Calu3 (cell line): ENCODE measurements around the gene SLC23A1. TPM values are rescaled to one million over a fixed set of nuclear protein-coding genes. Genes with fewer than 3 reads are reported as not detected.
A peak's percentile ranks its signal among the peaks of the same experiment; 100 is the strongest.

Experiments used
- BruUV-seq: library from RNA; stranded (reverse); fragments of 400-500 nt; replicated peaks from 2 replicates; lab custom pipeline; 2021; lab: Mats Ljungman, UMichigan
- CTCF ChIA-PET: fragments of 300-600 bp; sonication (Branson Sonifier 250); formaldehyde crosslinking; loops from one replicate; lab custom pipeline; 2022; ENCODE audit warnings: antibody characterized with exemption; lab: Charles Lee
- DNase-seq: peaks from one replicate; pipeline ENCODE4 v3.0.0; 2022
- H3K27ac Mint-ChIP-seq: one replicate; pipeline ENCODE4 v1.8.0; 2022; ENCODE audit warnings: mixed read lengths; ENCODE audit not compliant: unreplicated experiment
- H3K27me3 Mint-ChIP-seq: one replicate; pipeline ENCODE4 v1.8.0; 2022; ENCODE audit warnings: mixed read lengths; ENCODE audit not compliant: unreplicated experiment
- H3K36me3 Mint-ChIP-seq: one replicate; pipeline ENCODE4 v1.8.0; 2022; ENCODE audit warnings: mild to moderate bottlenecking, moderate library complexity, mixed read lengths; ENCODE audit not compliant: insufficient read depth, unreplicated experiment
- H3K4me1 Mint-ChIP-seq: one replicate; pipeline ENCODE4 v1.8.0; 2022; ENCODE audit warnings: mild to moderate bottlenecking, low read depth, mixed read lengths; ENCODE audit not compliant: unreplicated experiment
- H3K4me3 Mint-ChIP-seq: one replicate; pipeline ENCODE4 v1.8.0; 2022; ENCODE audit warnings: mild to moderate bottlenecking, low read depth, moderate library complexity, mixed read lengths; ENCODE audit not compliant: unreplicated experiment
- H3K9me3 Mint-ChIP-seq: one replicate; pipeline ENCODE4 v1.8.0; 2022; ENCODE audit warnings: low read depth, mixed read lengths; ENCODE audit not compliant: unreplicated experiment
- intact Hi-C: fragments of 100-400 bp; cut with micrococcal nuclease; formaldehyde crosslinking; loops from one replicate; pipeline ENCODE4 v1.10.0; 2022; ENCODE audit not compliant: unreplicated experiment
- total RNA-seq: library from RNA; stranded (reverse); gene quantifications from 2 replicates; pipeline ENCODE4 v1.2.3, GENCODE V29; 2022
- TF ChIP-seq, protein P1 (sequence below): fragments of 200-600 bp; IDR thresholded peaks from one replicate; pipeline ENCODE4 v1.8.0; 2022; ENCODE audit warnings: antibody characterized with exemption; ENCODE audit not compliant: unreplicated experiment

The SLC23A1 gene
- total RNA-seq, 1 experiment from 2014 or later = 0.80 TPM

DNA sequence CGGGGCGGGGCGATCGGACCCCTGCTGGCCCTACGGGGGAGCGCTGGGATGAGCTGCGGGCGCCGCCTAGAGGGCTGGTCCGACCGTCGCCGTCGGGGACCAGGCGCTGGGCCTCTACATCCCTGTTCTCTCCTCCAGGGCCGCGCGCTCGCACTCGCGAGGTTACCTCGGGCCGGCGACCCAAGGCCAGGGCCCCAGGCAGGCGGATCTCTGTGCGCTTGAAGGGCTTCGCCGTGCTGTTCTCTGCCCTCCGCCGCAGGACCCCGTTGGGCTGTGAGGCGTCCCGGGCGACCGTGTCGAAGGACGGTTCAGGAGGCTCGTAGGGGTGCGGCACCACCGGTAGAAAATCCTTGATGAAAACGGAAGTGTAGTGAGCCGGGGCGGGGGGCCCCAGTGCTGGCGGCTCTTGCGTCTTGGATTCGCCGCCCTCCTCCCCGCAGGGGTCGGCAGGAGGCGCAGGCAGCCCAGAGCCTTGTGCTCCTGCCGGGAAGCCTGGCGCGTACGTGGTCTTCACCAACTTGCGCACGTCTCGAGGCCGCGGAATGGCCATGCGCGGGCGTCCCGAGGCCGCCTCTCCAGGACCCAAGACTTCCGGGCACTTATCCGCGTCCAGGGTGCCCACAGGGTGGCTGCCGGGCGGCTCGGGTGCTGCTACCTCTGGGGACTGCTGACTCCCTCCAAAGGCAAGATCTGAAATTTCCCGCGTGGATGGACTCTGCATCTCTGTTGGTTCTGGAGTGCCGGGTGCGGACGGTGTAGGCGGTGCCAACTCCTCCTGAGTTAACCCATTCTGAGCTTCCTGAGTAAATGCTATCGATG, 9.8 kb upstream of the SLC23A1 start:
- H3K36me3 Mint-ChIP-seq = peaks cover 22% of the 10 kb centered on the region
- H3K27me3 Mint-ChIP-seq = no peaks in the 10 kb centered on the region
- intact Hi-C loops = loop anchor here (5.0 kb wide), 1 partner anchor 51 kb away; the partner anchor contains the start of gene PAIP2
- TF ChIP-seq, protein P1, sequence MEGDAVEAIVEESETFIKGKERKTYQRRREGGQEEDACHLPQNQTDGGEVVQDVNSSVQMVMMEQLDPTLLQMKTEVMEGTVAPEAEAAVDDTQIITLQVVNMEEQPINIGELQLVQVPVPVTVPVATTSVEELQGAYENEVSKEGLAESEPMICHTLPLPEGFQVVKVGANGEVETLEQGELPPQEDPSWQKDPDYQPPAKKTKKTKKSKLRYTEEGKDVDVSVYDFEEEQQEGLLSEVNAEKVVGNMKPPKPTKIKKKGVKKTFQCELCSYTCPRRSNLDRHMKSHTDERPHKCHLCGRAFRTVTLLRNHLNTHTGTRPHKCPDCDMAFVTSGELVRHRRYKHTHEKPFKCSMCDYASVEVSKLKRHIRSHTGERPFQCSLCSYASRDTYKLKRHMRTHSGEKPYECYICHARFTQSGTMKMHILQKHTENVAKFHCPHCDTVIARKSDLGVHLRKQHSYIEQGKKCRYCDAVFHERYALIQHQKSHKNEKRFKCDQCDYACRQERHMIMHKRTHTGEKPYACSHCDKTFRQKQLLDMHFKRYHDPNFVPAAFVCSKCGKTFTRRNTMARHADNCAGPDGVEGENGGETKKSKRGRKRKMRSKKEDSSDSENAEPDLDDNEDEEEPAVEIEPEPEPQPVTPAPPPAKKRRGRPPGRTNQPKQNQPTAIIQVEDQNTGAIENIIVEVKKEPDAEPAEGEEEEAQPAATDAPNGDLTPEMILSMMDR = peak; percentile 94
- H3K4me1 Mint-ChIP-seq = peaks cover 20% of the 10 kb centered on the region
- DNase-seq = peak; percentile 93
- TSS peak; percentile 67 for BruUV-seq
- H3K4me3 Mint-ChIP-seq = peak overlapping the region; percentile 81
- H3K27ac Mint-ChIP-seq = peak overlapping the region; percentile 5
- CTCF ChIA-PET = interaction anchor here (0.5 to 1.3 kb wide), 4 partner anchors 19 to 647 kb away, joined by 3 to 5 read pairs (median 4); no protein-coding TSS in a partner anchor
- H3K9me3 Mint-ChIP-seq = no peaks in the 10 kb centered on the region

DNA sequence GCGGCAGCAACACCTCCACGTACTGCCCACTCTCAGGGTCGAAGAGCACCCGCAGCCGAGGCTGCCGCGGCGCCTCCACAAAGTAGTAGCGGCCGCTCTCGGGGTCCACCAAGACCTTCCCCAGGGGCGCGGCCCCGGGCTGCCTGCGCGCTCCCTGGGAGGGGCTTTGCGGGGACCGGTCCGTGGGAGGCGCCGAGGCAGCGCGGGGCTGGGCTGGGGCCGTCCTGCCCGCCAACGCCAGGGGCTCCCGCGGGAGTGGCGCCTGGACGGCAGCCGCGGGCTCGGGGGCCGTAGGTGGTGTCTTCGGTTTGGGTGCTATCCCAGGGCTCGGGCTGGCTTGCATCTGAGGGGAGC, 9.2 kb upstream of the SLC23A1 start:
- Mint-ChIP-seq H3K27ac (peak overlapping the region; percentile 84), H3K9me3 (no peaks in the 10 kb centered on the region), H3K4me3 (peak overlapping the region; percentile 81), H3K4me1 (peaks cover 16% of the 10 kb centered on the region), H3K36me3 (peaks cover 22% of the 10 kb centered on the region), H3K27me3 (no peaks in the 10 kb centered on the region)
- DNase-seq = no peak
- TF ChIP-seq, protein P1 = no peak
- intact Hi-C loops = loop anchor here (5.0 kb wide), 1 partner anchor 50 kb away; the partner anchor contains the start of gene PAIP2
- CTCF ChIA-PET = interaction anchor here (0.7 kb wide), 1 partner anchor 646 kb away, joined by 4 read pairs; no protein-coding TSS in a partner anchor
- BruUV-seq = no TSS peak

DNA sequence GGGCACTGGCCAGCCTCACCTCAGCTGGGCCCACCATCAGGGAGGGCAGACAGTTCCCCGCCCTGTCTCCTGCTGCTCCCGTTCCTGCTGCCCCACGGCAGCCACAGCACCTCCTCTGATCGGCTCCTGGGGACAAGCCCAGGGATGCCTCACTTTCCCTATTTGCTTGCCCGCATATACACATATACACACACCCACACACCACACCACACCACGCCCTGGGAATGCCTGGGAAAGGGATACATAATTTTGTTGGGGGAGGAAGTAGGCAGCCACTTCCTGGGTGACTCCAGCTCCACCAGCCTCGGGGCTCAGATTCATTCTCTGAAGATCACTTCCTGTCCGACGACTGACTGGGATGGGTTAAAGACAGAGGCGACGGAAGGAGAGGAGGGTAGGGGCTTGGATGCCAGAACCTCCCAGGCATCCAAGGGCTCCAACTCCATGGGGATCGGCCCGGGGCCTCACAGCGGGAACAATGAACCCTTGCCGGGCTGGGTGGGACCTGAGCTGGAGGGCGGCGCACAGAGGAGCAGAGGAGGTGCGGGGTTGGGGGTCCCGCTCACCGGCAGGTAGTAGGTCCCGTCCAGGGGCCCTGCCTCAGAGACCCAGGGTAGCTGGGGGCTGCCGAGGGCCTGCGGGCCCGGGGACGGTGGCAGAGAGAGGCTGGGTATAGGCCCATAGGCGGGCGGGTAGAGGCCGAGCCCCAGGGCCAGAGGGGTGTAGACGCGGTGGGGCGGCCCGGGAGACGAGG, 8.7 kb upstream of the SLC23A1 start:
- Mint-ChIP-seq H3K36me3 (peaks cover 22% of the 10 kb centered on the region), H3K27ac (peak overlapping the region; percentile 84), H3K4me1 (peaks cover 16% of the 10 kb centered on the region), H3K9me3 (no peaks in the 10 kb centered on the region), H3K4me3 (peak overlapping the region; percentile 81), H3K27me3 (no peaks in the 10 kb centered on the region)
- no TSS peak for BruUV-seq
- intact Hi-C loops = loop anchor here (5.0 kb wide), 1 partner anchor 49 kb away; the partner anchor contains the start of gene PAIP2
- TF ChIP-seq, protein P1 = no peak
- CTCF ChIA-PET = interaction anchor here (0.6 to 1.0 kb wide), 3 partner anchors 49 to 645 kb away, joined by 3 to 4 read pairs (median 3); partner anchors contain the start of gene MATR3
- DNase-seq = peak; percentile 35
